Renal pelvis (tissue), 4 donors: Measurements from ENCODE around the gene CYB5B. TPM values are rescaled to one million over a fixed set of nuclear protein-coding genes. Genes with fewer than 3 reads are reported as not detected.

Experiments used
- DNase-seq: peaks from one replicate; pipeline ENCODE4 v3.0.0-alpha.2; 2013
- polyA plus RNA-seq, 3 donors: library from polyadenylated mRNA; unstranded; fragments of 120-200 nt; gene quantifications; one replicate each; pipeline ENCODE4 v1.2.1, GENCODE V29; 2013; ENCODE audit not compliant: insufficient read length in 3 of 3

Gene CYB5B
- polyA plus RNA-seq, 3 donors = 129 to 142 (median 133) TPM

DNA sequence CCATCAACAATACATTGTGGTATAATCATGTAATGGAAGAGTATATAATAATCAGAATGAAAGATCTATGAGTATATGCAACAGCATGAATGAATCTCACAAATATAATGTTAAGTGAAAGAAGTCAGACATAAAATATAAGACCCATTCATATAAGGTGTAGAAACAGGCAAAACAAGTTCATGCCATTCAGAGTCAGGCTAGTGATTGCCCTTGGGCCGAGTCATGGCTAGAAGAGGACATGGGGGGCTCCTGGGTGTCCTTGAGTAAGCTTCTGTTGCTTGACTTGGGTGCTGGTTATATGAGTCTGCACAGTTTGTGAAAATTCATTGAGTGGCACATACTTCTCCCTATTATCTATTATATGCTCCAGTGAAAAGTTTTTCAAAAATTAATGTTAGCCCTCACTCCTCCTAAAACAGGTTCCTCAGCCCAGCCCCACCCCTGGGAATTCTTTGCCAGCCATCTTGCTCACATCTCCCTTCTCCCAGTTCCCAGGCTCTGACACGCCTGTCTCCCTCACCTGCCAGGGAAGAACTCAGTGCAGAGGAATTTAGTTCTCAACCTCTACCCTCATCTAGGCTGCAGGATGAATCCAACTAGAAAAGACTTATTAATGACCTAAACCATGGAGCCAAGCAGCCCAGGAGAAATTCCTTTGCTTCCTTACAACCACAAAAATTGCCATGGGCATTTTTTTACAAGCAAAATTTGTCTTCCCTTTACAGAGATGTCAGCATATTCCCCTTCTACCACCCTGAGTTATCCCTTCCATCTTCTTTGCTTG is 89.0 kb downstream of the CYB5B start:
- no peak for DNase-seq

DNA sequence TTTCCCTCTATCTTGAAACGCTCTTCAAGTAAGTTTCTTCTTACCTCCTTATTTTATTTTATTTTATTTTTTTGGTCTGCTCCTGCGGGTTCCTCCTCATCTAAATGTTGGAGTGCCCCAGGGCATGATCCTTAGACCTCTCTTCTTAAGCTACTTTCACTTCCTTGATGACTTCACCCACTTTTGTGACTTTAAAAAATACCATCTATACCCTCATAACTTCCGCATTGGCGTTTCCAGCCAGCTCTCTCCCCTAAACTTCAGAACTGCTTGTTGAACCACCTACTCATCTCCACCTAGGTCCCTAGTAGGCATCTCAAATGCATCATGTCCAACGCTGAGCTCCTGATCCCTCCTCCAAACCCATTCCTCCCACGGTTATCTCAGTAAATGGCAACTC is 89.9 kb downstream of the CYB5B start:
- DNase-seq = no peak

Other genes starting within 250 kb of the CYB5B start
- gene SNTB2, start 237.5 kb upstream of the CYB5B start, polyA plus RNA-seq = 10 to 100 TPM; 10.2 to 13.9 (median 11.9) TPM
- 10 to 100 TPM; 47.1 to 58.3 (median 56.6) TPM for gene VPS4A, start 113.3 kb upstream of the CYB5B start, polyA plus RNA-seq
- gene PDF, start 94.0 kb upstream of the CYB5B start, polyA plus RNA-seq = 1 to 10 TPM; 7.6 to 9.5 (median 8.1) TPM
- 10 to 100 TPM; 32.3 to 43.1 (median 41.7) TPM for gene COG8, start 85.1 kb upstream of the CYB5B start, polyA plus RNA-seq
- gene NIP7, start 84.8 kb upstream of the CYB5B start, polyA plus RNA-seq = 10 to 100 TPM; 27.6 to 34.0 (median 30.9) TPM
- gene TMED6, start 72.8 kb upstream of the CYB5B start, polyA plus RNA-seq = 1 to 10 TPM; 1.9 to 5.2 (median 3.5) TPM
- 10 to 100 TPM; 42.1 to 45.9 (median 42.5) TPM for gene TERF2, start 38.6 kb upstream of the CYB5B start, polyA plus RNA-seq
- gene NFAT5, start 141.3 kb downstream of the CYB5B start, polyA plus RNA-seq = 10 to 100 TPM; 29.5 to 68.1 (median 58.0) TPM